Prostate gland (tissue), 2 donors: ENCODE data around the gene AP1G2.

ENCODE experiments used
- POLR2A ChIP-seq: fragments of 450-650 bp; IDR thresholded peaks from one replicate; pipeline ENCODE4 v1.6.1; 2016; ENCODE audit warnings: antibody characterized with exemption, mild to moderate bottlenecking
- POLR2AphosphoS5 ChIP-seq: sonication (generic); formaldehyde crosslinking; IDR thresholded peaks from one replicate; pipeline ENCODE4 v1.6.1; 2017; ENCODE audit warnings: antibody characterized with exemption
- TF ChIP-seq, protein P1 (sequence below), 4 experiments: fragments of 200-600 bp in 2 of 4; fragments of 450-650 bp in 2 of 4; sonication (generic) in 2 of 4; IDR thresholded peaks; 1 replicate in 3 of 4; 2 replicates in 1 of 4; pipeline ENCODE4 v1.5.1; 2016 to 2019; ENCODE audit warnings: antibody characterized with exemption in 4 of 4, mild to moderate bottlenecking in 2 of 4, moderate library complexity in 2 of 4

DNA sequence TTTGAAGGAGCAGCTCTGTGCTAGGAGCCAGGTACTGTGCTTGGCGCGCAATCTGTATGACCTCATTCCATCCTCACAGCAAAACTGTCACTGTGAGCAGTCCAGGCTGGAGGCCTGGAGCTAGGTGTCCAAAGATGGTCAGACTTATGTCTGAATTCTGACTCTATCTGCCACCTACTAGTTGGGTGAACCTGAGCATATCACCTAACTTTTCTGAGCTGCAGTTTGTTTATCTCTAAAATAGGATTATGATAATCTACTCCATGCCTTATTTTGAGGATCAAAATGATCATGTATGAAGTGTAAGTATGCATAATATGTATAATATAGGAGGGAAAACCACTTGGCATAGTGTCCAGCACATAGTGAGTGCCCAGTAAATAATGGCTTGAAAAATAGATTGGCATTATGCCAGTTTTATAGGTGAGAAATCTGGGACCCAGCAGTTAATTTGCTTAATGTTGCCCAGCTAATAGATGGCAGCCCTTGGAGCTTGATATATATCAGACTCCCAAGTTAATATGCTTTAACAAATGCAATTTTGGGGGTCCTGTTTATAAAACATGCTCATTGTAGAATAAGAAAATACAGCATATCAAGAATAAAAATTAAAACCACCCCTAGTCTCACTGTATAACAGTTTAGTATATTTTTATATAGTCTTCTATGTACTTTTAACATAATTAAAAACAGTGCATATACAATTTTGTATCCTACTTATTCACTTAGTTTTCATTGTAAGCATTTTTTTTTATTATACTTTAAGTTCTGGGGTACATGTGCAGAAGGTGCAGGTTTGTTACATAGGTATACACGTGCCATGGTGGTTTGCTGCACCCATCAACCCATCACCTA lies 15.5 kb upstream of the AP1G2 start:
- TF ChIP-seq, protein P1, sequence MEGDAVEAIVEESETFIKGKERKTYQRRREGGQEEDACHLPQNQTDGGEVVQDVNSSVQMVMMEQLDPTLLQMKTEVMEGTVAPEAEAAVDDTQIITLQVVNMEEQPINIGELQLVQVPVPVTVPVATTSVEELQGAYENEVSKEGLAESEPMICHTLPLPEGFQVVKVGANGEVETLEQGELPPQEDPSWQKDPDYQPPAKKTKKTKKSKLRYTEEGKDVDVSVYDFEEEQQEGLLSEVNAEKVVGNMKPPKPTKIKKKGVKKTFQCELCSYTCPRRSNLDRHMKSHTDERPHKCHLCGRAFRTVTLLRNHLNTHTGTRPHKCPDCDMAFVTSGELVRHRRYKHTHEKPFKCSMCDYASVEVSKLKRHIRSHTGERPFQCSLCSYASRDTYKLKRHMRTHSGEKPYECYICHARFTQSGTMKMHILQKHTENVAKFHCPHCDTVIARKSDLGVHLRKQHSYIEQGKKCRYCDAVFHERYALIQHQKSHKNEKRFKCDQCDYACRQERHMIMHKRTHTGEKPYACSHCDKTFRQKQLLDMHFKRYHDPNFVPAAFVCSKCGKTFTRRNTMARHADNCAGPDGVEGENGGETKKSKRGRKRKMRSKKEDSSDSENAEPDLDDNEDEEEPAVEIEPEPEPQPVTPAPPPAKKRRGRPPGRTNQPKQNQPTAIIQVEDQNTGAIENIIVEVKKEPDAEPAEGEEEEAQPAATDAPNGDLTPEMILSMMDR (IDR thresholded peaks at IDR 0.05): no peak
- TF ChIP-seq POLR2A: no peak
- no peak for TF ChIP-seq POLR2AphosphoS5
